Stimulated activated CD8-positive, alpha-beta memory T cell treated with anti-CD3 and anti-CD28 coated beads, Interleukin-7, amount 100 ng/mL, for 4 hours (primary cell): ENCODE data around the gene GABRG2.
"Not testable (repeated sequence)": the region's sequence is repeated elsewhere in the genome, so short reads cannot be mapped to it uniquely, and the experiment has no call there.

ENCODE experiments used
- DNase-seq, 2 donors: peaks; one replicate each; pipeline ENCODE4 v3.0.0-alpha.2; 2020; ENCODE audit warnings: low read depth in 2 of 2

GABRG2 gene

GRCh38 chr5:162067655-162068411 is at the start of gene GABRG2:
Gene GABRG2, plus strand, starts transcription at chr5:162067773. Its CDS starts 227 bp downstream, at chr5:162068000.
- no peak for DNase-seq

GRCh38 chr5:162025312-162025711 is 42.3 kb upstream of the GABRG2 start:
- no peak for DNase-seq

- no peak for DNase-seq
Observed at GRCh38 chr5:162026803-162027202, 40.8 kb upstream of the GABRG2 start.

- DNase-seq, result no peak
Observed at GRCh38 chr5:162037431-162037830, 30.1 kb upstream of the GABRG2 start.

GRCh38 chr5:162047279-162047678 is 20.3 kb upstream of the GABRG2 start:
- no peak for DNase-seq

- no peak for DNase-seq
Observed at GRCh38 chr5:162052676-162053075, 14.9 kb upstream of the GABRG2 start.

- not testable (repeated sequence) for DNase-seq
Observed at GRCh38 chr5:162055095-162055494, 12.5 kb upstream of the GABRG2 start.

- DNase-seq, result no peak
Observed at GRCh38 chr5:162067162-162067561, 411 bp upstream of the GABRG2 start.

- DNase-seq, result no peak
Observed at GRCh38 chr5:162068412-162068811, 839 bp downstream of the GABRG2 start.

- DNase-seq, result no peak
Observed at GRCh38 chr5:162068936-162069335, 1.4 kb downstream of the GABRG2 start.

- DNase-seq, result no peak
Observed at GRCh38 chr5:162078805-162079204, 11.2 kb downstream of the GABRG2 start.

- no peak for DNase-seq
Observed at GRCh38 chr5:162091336-162091735, 23.8 kb downstream of the GABRG2 start.

- DNase-seq, result no peak
Observed at GRCh38 chr5:162096448-162096847, 28.9 kb downstream of the GABRG2 start.

GRCh38 chr5:162107591-162107990 is 40.0 kb downstream of the GABRG2 start:
- no peak for DNase-seq

- no peak for DNase-seq
Observed at GRCh38 chr5:162119801-162120200, 52.2 kb downstream of the GABRG2 start.

- DNase-seq, result no peak
Observed at GRCh38 chr5:162128117-162128516, 60.5 kb downstream of the GABRG2 start.

GRCh38 chr5:162132348-162132747 is 64.8 kb downstream of the GABRG2 start:
- no peak for DNase-seq

- no peak for DNase-seq
Observed at GRCh38 chr5:162139190-162139589, 71.6 kb downstream of the GABRG2 start.

- DNase-seq, result no peak
Observed at GRCh38 chr5:162154242-162154641, 86.7 kb downstream of the GABRG2 start.

- DNase-seq, result no peak
Observed at GRCh38 chr5:162160401-162160800, 92.8 kb downstream of the GABRG2 start.

GRCh38 chr5:162163663-162164062 is 96.1 kb downstream of the GABRG2 start:
- no peak for DNase-seq

GRCh38 chr5:162174358-162174974 is 106.9 kb downstream of the GABRG2 start:
- no peak for DNase-seq

- DNase-seq, result no peak
Observed at GRCh38 chr5:162187371-162187770, 119.8 kb downstream of the GABRG2 start.
